DMS153 (cell line): ENCODE data around the gene FIGNL1.

Source experiments
- DNase-seq: peaks from one replicate; lab custom pipeline; 2025; lab: John Stamatoyannopoulos, UW

The FIGNL1 gene

DNA sequence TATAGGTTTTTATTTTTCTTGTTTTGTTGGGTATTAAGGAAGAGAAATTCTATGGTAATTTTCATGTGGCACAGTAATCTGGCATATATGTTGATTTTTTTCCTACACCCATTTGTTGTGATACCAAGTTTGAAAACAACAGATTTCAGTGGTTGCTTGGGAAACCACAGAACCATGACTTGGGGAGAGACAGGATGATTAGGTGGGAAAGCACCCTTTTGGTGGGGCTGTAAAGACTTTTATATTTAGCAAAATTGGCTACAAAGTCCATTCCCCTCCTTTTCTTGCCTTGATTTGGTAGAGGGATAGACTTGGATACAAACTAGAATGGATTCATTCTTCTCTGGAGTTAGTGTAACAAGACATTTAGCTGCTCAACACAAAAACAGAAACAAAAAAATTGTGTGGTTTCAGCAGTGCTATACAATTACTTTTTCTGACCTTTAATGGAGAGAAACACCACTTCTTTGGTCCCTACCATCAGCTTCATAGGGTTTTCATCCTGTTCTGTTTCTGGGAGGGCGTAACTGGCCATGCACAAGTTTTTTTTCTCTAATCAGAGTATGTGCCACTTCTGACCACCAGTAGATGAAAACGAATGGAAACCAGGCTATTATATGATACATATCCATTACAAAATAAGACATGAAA, 52.7 kb downstream of the FIGNL1 start:
- DNase-seq = no peak

GRCh38 chr7:50396856-50397255, 53.3 kb downstream of the FIGNL1 start:
- no peak for DNase-seq

DNA sequence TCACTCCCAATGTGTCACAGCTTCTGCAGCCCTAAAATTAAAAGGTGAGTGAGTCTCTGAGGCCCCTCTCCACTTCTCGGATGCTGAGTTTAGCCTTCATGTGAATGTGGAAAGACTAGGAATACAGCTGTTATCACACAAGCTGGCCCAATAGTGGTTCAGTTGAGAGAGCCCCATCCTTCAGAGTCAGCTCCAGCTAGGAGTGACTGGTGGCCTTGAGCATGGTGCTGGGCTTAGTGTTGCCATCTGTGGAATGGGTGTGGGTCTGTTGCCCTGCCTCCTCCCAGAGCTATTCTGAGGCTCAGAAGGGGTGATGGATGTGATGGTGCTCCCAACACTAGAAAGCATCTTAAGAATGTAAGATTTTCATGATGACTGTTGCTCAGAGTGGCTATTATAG, 55.8 kb downstream of the FIGNL1 start:
- DNase-seq = no peak
